Lung (tissue), 12 donors: ENCODE measurements around the gene HLA-DRA. TPM values are rescaled to one million over a fixed set of nuclear protein-coding genes. Genes with fewer than 3 reads are reported as not detected.

Experiments
- ATAC-seq: fragments of 200-7000 bp; cut with Tn5 transposase; one replicate; pipeline ENCODE4 v1.9.1; 2020; ENCODE audit warnings: moderate number of reproducible peaks; ENCODE audit not compliant: insufficient read depth, low FRiP score
- DNase-seq, 3 donors: peaks; one replicate each; pipeline ENCODE4 v3.0.0-alpha.2; 2013 to 2017
- H3K27ac ChIP-seq, 2 donors: one replicate each; pipeline ENCODE4 v1.5.1; 2013; ENCODE audit warnings: mild to moderate bottlenecking in 2 of 2, moderate library complexity in 2 of 2, control low read depth in 1 of 2, inconsistent platforms in 1 of 2, low read depth in 1 of 2, low read length in 1 of 2
- H3K27me3 ChIP-seq, 3 donors: one replicate each; pipeline ENCODE4 v1.5.1; 2013; ENCODE audit warnings: low read length in 2 of 3; ENCODE audit not compliant: control insufficient read depth in 3 of 3, insufficient read depth in 3 of 3
- H3K36me3 ChIP-seq, 4 donors: one replicate each; pipeline ENCODE4 v1.5.1; 2013; ENCODE audit warnings: low read length in 4 of 4, mild to moderate bottlenecking in 1 of 4, moderate library complexity in 1 of 4; ENCODE audit not compliant: control insufficient read depth in 4 of 4, insufficient read depth in 4 of 4
- H3K4me1 ChIP-seq, 5 donors: one replicate each; pipeline ENCODE4 v1.5.1; 2013; ENCODE audit warnings: low read length in 5 of 5, mild to moderate bottlenecking in 2 of 5, moderate library complexity in 1 of 5; ENCODE audit not compliant: control insufficient read depth in 5 of 5, insufficient read depth in 5 of 5
- H3K4me3 ChIP-seq: one replicate; pipeline ENCODE4 v1.5.1; 2013; ENCODE audit warnings: mild to moderate bottlenecking, control low read depth, moderate library complexity
- H3K9ac ChIP-seq, 2 donors: one replicate each; pipeline ENCODE4 v1.5.1; 2013; ENCODE audit warnings: low read length in 2 of 2, control low read depth in 1 of 2; ENCODE audit not compliant: insufficient read depth in 1 of 2
- H3K9me3 ChIP-seq, 4 donors: one replicate each; pipeline ENCODE4 v1.5.1; 2013; ENCODE audit warnings: low read length in 3 of 4, mild to moderate bottlenecking in 1 of 4, moderate library complexity in 1 of 4; ENCODE audit not compliant: control insufficient read depth in 4 of 4, insufficient read depth in 3 of 4
- CTCF ChIP-seq: IDR thresholded peaks from 2 replicates; pipeline ENCODE4 v1.5.1; 2012; ENCODE audit warnings: mild to moderate bottlenecking; ENCODE audit errors: control extremely low read depth, extremely low read depth
- WGBS, 2 donors: extraction: QIAGEN DNeasy Blood & Tissue Kit; methylation state at CpG; one replicate each; pipeline ENCODE4 v1.1.7; 2013; 5-methylcytosine and 5-hydroxymethylcytosine counted together
- polyA plus RNA-seq, 2 donors: library from polyadenylated mRNA; stranded (reverse); fragments of 200-250 nt; gene quantifications; one replicate each; pipeline ENCODE4 v1.2.1, GENCODE V29; 2013
- total RNA-seq, 2 donors: library from RNA; depleted of rRNA in 1 of 2; stranded (reverse); fragments of >200 nt in 1 of 2; gene quantifications; one replicate each; pipeline ENCODE4 v1.2.1, GENCODE V29; 2014 to 2021
- donor health status: control.
- donor health status: control.
- donor health status: Bipolar disorder and iron deficiency.
- donor health status: healthy.
- donor health status: DM: yes; HTN: yes; CAD: no.

Gene HLA-DRA
- total and polyA plus RNA-seq, 4 donors, result 421 to 1,160 (median 875) TPM

- Histone ChIP-seq H3K27me3 (no peaks in the 10 kb centered on the region), H3K36me3 (peaks cover 0 to 2% (median 0%) of the 10 kb centered on the region in 4 donors), H3K4me3 (no peak overlapping the region), H3K9ac (no peak overlapping the region), H3K9me3 (no peaks in the 10 kb centered on the region), H3K4me1 (no peaks in the 10 kb centered on the region), H3K27ac (no peak overlapping the region)
- no peak for DNase-seq
- 93 to 95% methylated on average over 10 of the region's 10 CpGs for WGBS, 2 donors
- ATAC-seq, result no peak
- TF ChIP-seq CTCF, result no peak
Observed at GRCh38 chr6:32396028-32396427, 43.7 kb upstream of the HLA-DRA start.

- ATAC-seq, result no peak
Observed at GRCh38 chr6:32397252-32397920, 42.3 kb upstream of the HLA-DRA start.

DNA sequence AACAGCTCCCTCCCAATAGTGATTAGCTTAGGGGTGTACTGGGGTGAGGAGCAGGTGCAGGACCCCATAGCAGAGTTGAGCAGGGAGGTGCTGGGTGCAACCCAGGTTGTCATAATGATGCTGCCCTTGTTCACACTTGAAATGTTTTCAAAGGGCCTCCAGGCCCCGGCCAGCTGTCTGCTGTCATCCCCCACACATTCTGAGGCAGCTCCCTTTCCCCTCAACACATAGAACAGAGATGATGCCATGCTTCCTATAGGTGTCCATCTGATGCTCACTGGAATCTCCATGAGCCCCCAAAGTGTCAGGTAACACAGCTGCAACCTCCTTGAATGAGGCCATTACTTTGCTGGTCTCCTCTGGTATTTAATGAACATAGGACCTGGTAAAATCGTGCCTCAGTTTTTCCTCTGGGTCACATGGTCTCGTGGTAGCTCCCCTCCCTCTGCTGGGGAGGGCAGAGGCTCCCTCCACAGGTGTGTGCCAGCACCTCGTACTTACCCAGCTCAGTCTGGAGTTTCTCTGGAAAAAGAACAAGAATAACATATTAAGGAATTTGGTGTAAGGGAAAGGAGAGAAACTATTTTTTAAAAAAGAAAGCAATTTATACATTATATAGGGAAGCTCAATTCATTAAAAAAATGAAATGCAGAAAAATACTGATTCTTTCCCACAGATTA, 38.3 kb upstream of the HLA-DRA start:
- no peak overlapping the region for H3K27ac ChIP-seq
- DNase-seq (no peak), ATAC-seq (no peak)
- no peaks in the 10 kb centered on the region for H3K4me1 ChIP-seq
- no peak overlapping the region for H3K4me3 ChIP-seq
- peaks cover 0 to 21% (median 7%) of the 10 kb centered on the region in 3 donors for H3K27me3 ChIP-seq
- H3K36me3 ChIP-seq, result no peaks in the 10 kb centered on the region
- no peak for TF ChIP-seq CTCF
- H3K9ac ChIP-seq, result no peak overlapping the region
- 46 to 53% methylated on average over 4 of the region's 4 CpGs for WGBS, 2 donors
- H3K9me3 ChIP-seq, result no peaks in the 10 kb centered on the region

More at GRCh38 chr6:32397252-32397920, 42.3 kb upstream of the HLA-DRA start:
- Histone ChIP-seq H3K4me3 (no peak overlapping the region), H3K27ac (no peak overlapping the region), H3K36me3 (peaks cover 0 to 2% (median 0%) of the 10 kb centered on the region in 4 donors), H3K9me3 (no peaks in the 10 kb centered on the region), H3K9ac (no peak overlapping the region), H3K27me3 (no peaks in the 10 kb centered on the region), H3K4me1 (no peaks in the 10 kb centered on the region)
- TF ChIP-seq CTCF, result no peak
- 82 to 84% methylated on average over 7 of the region's 7 CpGs for WGBS, 2 donors
- no peak for DNase-seq
